Lung (tissue), 12 donors: ENCODE measurements around the gene IGFBP2. TPM values are rescaled to one million over a fixed set of nuclear protein-coding genes. Genes with fewer than 3 reads are reported as not detected.
A peak's percentile ranks its signal among the peaks of the same experiment; 100 is the strongest.

Source experiments
- ATAC-seq: fragments of 200-7000 bp; cut with Tn5 transposase; one replicate; pipeline ENCODE4 v1.9.1; 2020; ENCODE audit warnings: moderate number of reproducible peaks; ENCODE audit not compliant: insufficient read depth, low FRiP score
- DNase-seq, 3 donors: peaks; one replicate each; pipeline ENCODE4 v3.0.0-alpha.2; 2013 to 2017
- H3K27ac ChIP-seq, 2 donors: one replicate each; pipeline ENCODE4 v1.5.1; 2013; ENCODE audit warnings: mild to moderate bottlenecking in 2 of 2, moderate library complexity in 2 of 2, control low read depth in 1 of 2, inconsistent platforms in 1 of 2, low read depth in 1 of 2, low read length in 1 of 2
- H3K27me3 ChIP-seq, 3 donors: one replicate each; pipeline ENCODE4 v1.5.1; 2013; ENCODE audit warnings: low read length in 2 of 3; ENCODE audit not compliant: control insufficient read depth in 3 of 3, insufficient read depth in 3 of 3
- H3K36me3 ChIP-seq, 4 donors: one replicate each; pipeline ENCODE4 v1.5.1; 2013; ENCODE audit warnings: low read length in 4 of 4, mild to moderate bottlenecking in 1 of 4, moderate library complexity in 1 of 4; ENCODE audit not compliant: control insufficient read depth in 4 of 4, insufficient read depth in 4 of 4
- H3K4me1 ChIP-seq, 5 donors: one replicate each; pipeline ENCODE4 v1.5.1; 2013; ENCODE audit warnings: low read length in 5 of 5, mild to moderate bottlenecking in 2 of 5, moderate library complexity in 1 of 5; ENCODE audit not compliant: control insufficient read depth in 5 of 5, insufficient read depth in 5 of 5
- H3K4me3 ChIP-seq: one replicate; pipeline ENCODE4 v1.5.1; 2013; ENCODE audit warnings: mild to moderate bottlenecking, control low read depth, moderate library complexity
- H3K9ac ChIP-seq, 2 donors: one replicate each; pipeline ENCODE4 v1.5.1; 2013; ENCODE audit warnings: low read length in 2 of 2, control low read depth in 1 of 2; ENCODE audit not compliant: insufficient read depth in 1 of 2
- H3K9me3 ChIP-seq, 4 donors: one replicate each; pipeline ENCODE4 v1.5.1; 2013; ENCODE audit warnings: low read length in 3 of 4, mild to moderate bottlenecking in 1 of 4, moderate library complexity in 1 of 4; ENCODE audit not compliant: control insufficient read depth in 4 of 4, insufficient read depth in 3 of 4
- CTCF ChIP-seq: IDR thresholded peaks from 2 replicates; pipeline ENCODE4 v1.5.1; 2012; ENCODE audit warnings: mild to moderate bottlenecking; ENCODE audit errors: control extremely low read depth, extremely low read depth
- WGBS, 2 donors: extraction: QIAGEN DNeasy Blood & Tissue Kit; methylation state at CpG; one replicate each; pipeline ENCODE4 v1.1.7; 2013; 5-methylcytosine and 5-hydroxymethylcytosine counted together
- polyA plus RNA-seq, 2 donors: library from polyadenylated mRNA; stranded (reverse); fragments of 200-250 nt; gene quantifications; one replicate each; pipeline ENCODE4 v1.2.1, GENCODE V29; 2013
- total RNA-seq, 2 donors: library from RNA; depleted of rRNA in 1 of 2; stranded (reverse); fragments of >200 nt in 1 of 2; gene quantifications; one replicate each; pipeline ENCODE4 v1.2.1, GENCODE V29; 2014 to 2021
- donor health status: control.
- donor health status: control.
- donor health status: Bipolar disorder and iron deficiency.
- donor health status: healthy.
- donor health status: DM: yes; HTN: yes; CAD: no.

IGFBP2 gene
- total and polyA plus RNA-seq, 4 donors, result 50.5 to 104 (median 81.2) TPM

GRCh38 chr2:216632346-216632951 is 771 bp upstream of the IGFBP2 start:
- ATAC-seq (no peak), DNase-seq (no peak)
- 46 to 48% methylated on average over 13 of the region's 13 CpGs for WGBS, 2 donors
- H3K9me3 ChIP-seq, result no peaks in the 10 kb centered on the region
- H3K4me1 ChIP-seq, result peaks cover 0 to 27% (median 15%) of the 10 kb centered on the region in 5 donors
- H3K9ac ChIP-seq, result no peak overlapping the region
- H3K27me3 ChIP-seq, result peaks cover 2 to 23% (median 7%) of the 10 kb centered on the region in 3 donors
- no peaks in the 10 kb centered on the region for H3K36me3 ChIP-seq
- no peak for TF ChIP-seq CTCF
- H3K27ac ChIP-seq, result no peak overlapping the region
- H3K4me3 ChIP-seq, result no peak overlapping the region

GRCh38 chr2:216633616-216634369 is 573 bp downstream of the IGFBP2 start:
- H3K36me3 ChIP-seq, result no peaks in the 10 kb centered on the region
- H3K4me3 ChIP-seq, result peak overlapping the region; percentile 36
- TF ChIP-seq CTCF, result no peak
- WGBS, 2 donors, result 0 to 1% methylated on average over 61 to 71 of the region's 71 CpGs
- H3K4me1 ChIP-seq, result peaks cover 0 to 28% (median 15%) of the 10 kb centered on the region in 5 donors
- H3K27me3 ChIP-seq, result peaks cover 2 to 25% (median 7%) of the 10 kb centered on the region in 3 donors
- DNase-seq (no peak), ATAC-seq (no peak)
- H3K27ac ChIP-seq, result no peak overlapping the region
- no peaks in the 10 kb centered on the region for H3K9me3 ChIP-seq
- H3K9ac ChIP-seq, result peak overlapping the region in 1 of 2 donors; percentile 46

- H3K4me1 ChIP-seq, result peaks cover 0 to 28% (median 15%) of the 10 kb centered on the region in 5 donors
- ATAC-seq (no peak), DNase-seq (no peak)
- H3K9ac ChIP-seq, result peak overlapping the region in 1 of 2 donors; percentile 49
- H3K27ac ChIP-seq, result no peak overlapping the region
- no peaks in the 10 kb centered on the region for H3K36me3 ChIP-seq
- no peak for TF ChIP-seq CTCF
- H3K4me3 ChIP-seq, result no peak overlapping the region
- H3K9me3 ChIP-seq, result no peaks in the 10 kb centered on the region
- 7 to 14% methylated on average over 23 of the region's 23 CpGs for WGBS, 2 donors
- peaks cover 2 to 25% (median 7%) of the 10 kb centered on the region in 3 donors for H3K27me3 ChIP-seq
Measured at GRCh38 chr2:216634370-216635148, 1.3 kb downstream of the IGFBP2 start.
